GM06990 (cell line): ENCODE data around the gene SCFD1.
"Not testable (repeated sequence)": the region's sequence is repeated elsewhere in the genome, so short reads cannot be mapped to it uniquely, and the experiment has no call there.

Experiments
- DNase-seq: peaks from one replicate; pipeline ENCODE4 v3.0.0-alpha.2; 2011; ENCODE audit not compliant: insufficient read length; ENCODE audit errors: extremely low read depth
- H3K27me3 ChIP-seq: replicated peaks from 2 replicates; pipeline ENCODE4 v1.6.0; 2011; ENCODE audit warnings: low read length; ENCODE audit not compliant: control insufficient read depth, insufficient read depth
- H3K36me3 ChIP-seq: 2 replicates; pipeline ENCODE4 v1.5.1; 2011; ENCODE audit warnings: low read length; ENCODE audit not compliant: control insufficient read depth, insufficient read depth
- H3K4me3 ChIP-seq: replicated peaks from 2 replicates; pipeline ENCODE4 v1.5.1; 2011; ENCODE audit warnings: low read depth, mild to moderate bottlenecking, control low read depth, low read length
- CTCF ChIP-seq: IDR thresholded peaks from 2 replicates; pipeline ENCODE4 v1.5.1; 2011; ENCODE audit warnings: low read length, control low read depth, mild to moderate bottlenecking, inconsistent platforms; ENCODE audit not compliant: insufficient read depth, poor library complexity, severe bottlenecking

SCFD1 gene

GRCh38 chr14:30638926-30639325 lies 16.8 kb downstream of the SCFD1 start:
- Histone ChIP-seq H3K27me3 (no peaks in the 10 kb centered on the region), H3K4me3 (no peak overlapping the region), H3K36me3 (peaks cover 1% of the 10 kb centered on the region; the same call in 1 of the 2 replicates)
- no peak for TF ChIP-seq CTCF
- no peak for DNase-seq

GRCh38 chr14:30641207-30641606 lies 19.1 kb downstream of the SCFD1 start:
- H3K4me3 ChIP-seq = no peak overlapping the region
- H3K27me3 ChIP-seq = no peaks in the 10 kb centered on the region
- DNase-seq = no peak
- no peak for TF ChIP-seq CTCF
- H3K36me3 ChIP-seq = peaks cover 1% of the 10 kb centered on the region; the same call in 1 of the 2 replicates

GRCh38 chr14:30644462-30644861 lies 22.3 kb downstream of the SCFD1 start:
- not testable (repeated sequence) for DNase-seq, H3K27me3 ChIP-seq, H3K4me3 ChIP-seq, H3K36me3 ChIP-seq

- Histone ChIP-seq H3K4me3 (no peak overlapping the region), H3K36me3 (peaks cover 1% of the 10 kb centered on the region; the same call in 1 of the 2 replicates), H3K27me3 (no peaks in the 10 kb centered on the region)
- DNase-seq = no peak
- TF ChIP-seq CTCF = no peak
Measured at GRCh38 chr14:30645600-30645999, 23.5 kb downstream of the SCFD1 start.

GRCh38 chr14:30648471-30648870 lies 26.4 kb downstream of the SCFD1 start:
- TF ChIP-seq CTCF = no peak
- DNase-seq = no peak
- Histone ChIP-seq H3K36me3 (peaks cover 3% of the 10 kb centered on the region; the same call in 1 of the 2 replicates), H3K27me3 (no peaks in the 10 kb centered on the region), H3K4me3 (no peak overlapping the region)

- Histone ChIP-seq H3K4me3 (no peak overlapping the region), H3K27me3 (no peaks in the 10 kb centered on the region), H3K36me3 (peaks cover 7% of the 10 kb centered on the region)
- DNase-seq = no peak
- no peak for TF ChIP-seq CTCF
Measured at GRCh38 chr14:30651937-30652336, 29.8 kb downstream of the SCFD1 start.
